ENCODE data around the gene GID4. TPM values are rescaled to one million over a fixed set of nuclear protein-coding genes. Genes with fewer than 3 reads are reported as not detected.

GID4 gene
- total and polyA plus RNA-seq, 2 of the 13 experiments (the other 11 are each of a cell fraction or from before 2014, with no cell fraction given) = 4.3 to 6.1 TPM

DNA sequence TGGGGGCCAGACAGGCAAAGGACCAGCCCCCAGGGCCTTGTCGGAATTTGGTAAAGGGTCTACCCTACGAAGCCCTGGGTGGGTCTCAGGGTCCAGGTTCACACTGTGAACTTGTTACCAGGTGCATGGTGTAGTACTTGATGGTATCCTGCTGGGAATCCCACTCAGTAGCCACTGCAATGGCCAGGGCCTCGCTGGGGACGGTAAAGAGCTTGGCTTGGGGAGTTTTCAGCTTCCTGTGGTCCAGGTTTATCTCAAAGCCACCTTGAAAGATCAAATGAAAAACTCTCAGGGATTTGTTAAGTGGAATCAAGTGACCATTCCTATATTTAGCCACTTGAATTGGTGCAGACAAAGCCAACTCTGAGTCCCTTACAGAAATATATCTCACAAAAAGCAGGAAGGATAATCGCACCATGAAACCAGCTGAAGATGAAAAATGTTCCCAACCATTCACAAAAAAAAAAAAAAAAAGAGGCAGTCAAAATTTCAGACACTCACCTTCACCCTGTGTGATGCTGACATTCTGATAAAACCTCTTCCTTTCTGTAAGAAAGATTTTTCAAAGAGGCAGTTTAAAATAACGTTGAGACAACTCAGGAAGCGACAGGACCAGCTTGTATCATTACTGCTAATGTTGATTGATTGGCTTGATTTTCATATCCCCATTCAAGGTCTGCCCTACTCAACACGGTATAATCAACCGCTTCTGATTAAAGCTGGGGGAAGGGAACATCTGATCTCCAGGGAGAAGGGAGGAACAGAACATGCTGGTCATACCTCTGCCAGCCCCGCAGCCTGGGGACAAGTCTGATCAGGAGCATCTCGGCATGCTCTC, 10.9 kb upstream of the GID4 start:
- no peak overlapping the region for H3K27ac ChIP-seq (ENCODE audit: extremely low read length, insufficient read depth, low read length)
- H3K27me3 ChIP-seq (ENCODE audit: control insufficient read depth in 1 of 2, insufficient read depth in 2 of 2, low read length in 2 of 2) = no peaks in the 10 kb centered on the region
- ChIA-PET POLR2A (no interaction called here), CTCF (ENCODE audit: low intra/inter-chr PET ratio, low total read pairs) (no interaction called here)
- BruUV-seq (replicated peaks) = no TSS peak
- ATAC-seq (no peak), FAIRE-seq (no peak), DNase-seq (ENCODE audit: low spot score) (no peak)
- no peak overlapping the region for H3K4me3 ChIP-seq (replicated peaks in 1 of 3; ENCODE audit: insufficient read depth in 1 of 3, low read depth in 2 of 3, low read length in 3 of 3)
- TF ChIP-seq HES4 (CRISPR knock-in tag; IDR thresholded peaks at IDR 0.05; ENCODE audit: borderline replicate concordance) (no peak), ZNF124 (CRISPR knock-in tag; IDR thresholded peaks at IDR 0.05) (no peak), MTF2 (CRISPR knock-in tag; IDR thresholded peaks at IDR 0.05; ENCODE audit: borderline replicate concordance) (no peak), PHF5A (CRISPR knock-in tag; IDR thresholded peaks at IDR 0.05; ENCODE audit: low read depth, unreplicated experiment) (no peak), REL (CRISPR knock-in tag; conservative IDR thresholded peaks at IDR 0.05) (no peak)
- TF ChIP-seq, protein P1, sequence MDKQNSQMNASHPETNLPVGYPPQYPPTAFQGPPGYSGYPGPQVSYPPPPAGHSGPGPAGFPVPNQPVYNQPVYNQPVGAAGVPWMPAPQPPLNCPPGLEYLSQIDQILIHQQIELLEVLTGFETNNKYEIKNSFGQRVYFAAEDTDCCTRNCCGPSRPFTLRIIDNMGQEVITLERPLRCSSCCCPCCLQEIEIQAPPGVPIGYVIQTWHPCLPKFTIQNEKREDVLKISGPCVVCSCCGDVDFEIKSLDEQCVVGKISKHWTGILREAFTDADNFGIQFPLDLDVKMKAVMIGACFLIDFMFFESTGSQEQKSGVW (CRISPR knock-in tag; IDR thresholded peaks at IDR 0.05; ENCODE audit: borderline replicate concordance) = no peak
- no peak overlapping the region for H2AFZ ChIP-seq (ENCODE audit: low read length)
- H3K4me1 ChIP-seq (ENCODE audit: insufficient read depth, low read length) = peaks cover 4% of the 10 kb centered on the region
- H3K9ac ChIP-seq (ENCODE audit: insufficient read depth, low read depth, low read length) = no peak overlapping the region
- no peak overlapping the region for H3K4me2 ChIP-seq (ENCODE audit: low read depth, low read length)
- 97% methylated on average over 9 of the region's 11 CpGs for WGBS (ENCODE audit: low lambda C conversion rate)
- in situ Hi-C loops (cut with HindIII; ENCODE audit: extremely low pct_ligation_motif_present, low pct_unique_long_range_greater_than_20kb) (loop anchor here (5.0 kb wide), 1 partner anchor 36 kb away; no protein-coding TSS in a partner anchor), intact Hi-C loops (cut with micrococcal nuclease; ENCODE audit: unreplicated experiment) (no loop called here)
- H3K36me3 ChIP-seq (replicated peaks in 1 of 2; ENCODE audit: control insufficient read depth in 1 of 2, insufficient read depth in 2 of 2, low read length in 2 of 2) = peaks cover 14 to 26% of the 10 kb centered on the region in 2 experiments; a peak in 3 of 5 replicates
- H4K20me1 ChIP-seq (ENCODE audit: insufficient read depth, low read length) = no peaks in the 10 kb centered on the region
- peaks cover 3% of the 10 kb centered on the region for H3K79me2 ChIP-seq (ENCODE audit: insufficient read depth, low read length)
- no peaks in the 10 kb centered on the region for H3K9me3 ChIP-seq (ENCODE audit: low read length)

Measured in HepG2 (cell line).